ENCODE results near the gene DNPEP. TPM values are rescaled to one million over a fixed set of nuclear protein-coding genes. Genes with fewer than 3 reads are reported as not detected.

Gene DNPEP
- total RNA-seq, 1 donor from 2014 or later: 19.8 TPM

DNA sequence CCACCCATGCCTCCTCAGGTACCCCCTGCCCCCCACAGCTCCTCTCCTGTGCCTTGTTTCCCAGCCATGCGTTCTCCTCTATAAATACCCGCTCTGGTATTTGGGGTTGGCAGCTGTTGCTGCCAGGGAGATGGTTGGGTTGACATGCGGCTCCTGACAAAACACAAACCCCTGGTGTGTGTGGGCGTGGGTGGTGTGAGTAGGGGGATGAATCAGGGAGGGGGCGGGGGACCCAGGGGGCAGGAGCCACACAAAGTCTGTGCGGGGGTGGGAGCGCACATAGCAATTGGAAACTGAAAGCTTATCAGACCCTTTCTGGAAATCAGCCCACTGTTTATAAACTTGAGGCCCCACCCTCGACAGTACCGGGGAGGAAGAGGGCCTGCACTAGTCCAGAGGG, 29.7 kb upstream of the DNPEP start:
- TF ChIP-seq, protein P1, sequence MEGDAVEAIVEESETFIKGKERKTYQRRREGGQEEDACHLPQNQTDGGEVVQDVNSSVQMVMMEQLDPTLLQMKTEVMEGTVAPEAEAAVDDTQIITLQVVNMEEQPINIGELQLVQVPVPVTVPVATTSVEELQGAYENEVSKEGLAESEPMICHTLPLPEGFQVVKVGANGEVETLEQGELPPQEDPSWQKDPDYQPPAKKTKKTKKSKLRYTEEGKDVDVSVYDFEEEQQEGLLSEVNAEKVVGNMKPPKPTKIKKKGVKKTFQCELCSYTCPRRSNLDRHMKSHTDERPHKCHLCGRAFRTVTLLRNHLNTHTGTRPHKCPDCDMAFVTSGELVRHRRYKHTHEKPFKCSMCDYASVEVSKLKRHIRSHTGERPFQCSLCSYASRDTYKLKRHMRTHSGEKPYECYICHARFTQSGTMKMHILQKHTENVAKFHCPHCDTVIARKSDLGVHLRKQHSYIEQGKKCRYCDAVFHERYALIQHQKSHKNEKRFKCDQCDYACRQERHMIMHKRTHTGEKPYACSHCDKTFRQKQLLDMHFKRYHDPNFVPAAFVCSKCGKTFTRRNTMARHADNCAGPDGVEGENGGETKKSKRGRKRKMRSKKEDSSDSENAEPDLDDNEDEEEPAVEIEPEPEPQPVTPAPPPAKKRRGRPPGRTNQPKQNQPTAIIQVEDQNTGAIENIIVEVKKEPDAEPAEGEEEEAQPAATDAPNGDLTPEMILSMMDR (IDR thresholded peaks at IDR 0.05; ENCODE audit: partially characterized antibody, unreplicated experiment): no peak
- H3K27ac Mint-ChIP-seq (ENCODE audit: unreplicated experiment): no peak overlapping the region
- no peak for DNase-seq
- H3K27me3 Mint-ChIP-seq (ENCODE audit: unreplicated experiment): peaks cover 3% of the 10 kb centered on the region
- H3K4me3 Mint-ChIP-seq (ENCODE audit: unreplicated experiment): no peak overlapping the region
- H3K36me3 Mint-ChIP-seq (ENCODE audit: unreplicated experiment): peaks cover 3% of the 10 kb centered on the region
- H3K9me3 Mint-ChIP-seq (ENCODE audit: unreplicated experiment): peaks cover 5% of the 10 kb centered on the region
- H3K4me1 Mint-ChIP-seq (ENCODE audit: low read depth, unreplicated experiment): no peaks in the 10 kb centered on the region

DNA sequence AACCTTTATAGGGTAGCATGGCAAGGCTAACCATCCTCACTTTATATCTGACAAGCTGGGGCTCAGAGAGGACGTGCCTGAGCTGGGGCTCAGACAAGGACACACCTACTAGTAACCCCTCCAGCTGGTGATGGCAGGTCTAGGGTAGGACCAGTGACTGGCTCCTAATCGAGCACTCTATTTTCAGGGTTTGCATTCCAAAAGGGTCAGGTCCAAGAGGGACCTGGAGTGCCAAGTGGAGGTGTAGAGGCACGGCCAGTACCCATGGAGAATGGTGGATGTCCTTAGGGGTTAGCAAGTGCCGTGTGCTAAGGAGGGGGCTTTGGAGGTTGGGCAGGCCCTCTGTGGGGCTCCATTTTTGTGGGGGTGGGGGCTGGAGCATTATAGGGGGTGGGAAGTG, 29.2 kb upstream of the DNPEP start:
- DNase-seq: no peak
- TF ChIP-seq, protein P1 (IDR thresholded peaks at IDR 0.05; ENCODE audit: partially characterized antibody, unreplicated experiment): no peak

DNA sequence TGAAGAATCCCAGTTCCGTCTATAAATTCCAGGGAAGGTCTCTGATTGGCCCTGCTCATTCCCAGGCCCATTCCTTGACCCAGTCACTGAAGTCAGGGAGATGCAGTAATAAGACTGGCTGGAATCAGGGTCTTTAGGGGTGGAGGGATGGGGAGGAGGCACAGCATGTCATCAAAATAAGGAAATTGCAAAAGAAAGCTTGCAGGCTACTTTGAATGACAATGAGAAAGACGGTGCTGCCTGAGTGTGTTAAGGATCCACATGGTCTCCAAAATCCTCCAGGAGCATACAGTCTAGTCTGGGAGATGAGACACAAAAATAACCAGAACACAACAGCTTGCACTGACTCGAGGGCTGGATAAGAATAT, 28.5 kb upstream of the DNPEP start:
- peaks cover 3% of the 10 kb centered on the region for H3K27me3 Mint-ChIP-seq (ENCODE audit: unreplicated experiment)
- no peak for DNase-seq
- H3K4me3 Mint-ChIP-seq (ENCODE audit: unreplicated experiment): no peak overlapping the region
- no peak overlapping the region for H3K27ac Mint-ChIP-seq (ENCODE audit: unreplicated experiment)
- TF ChIP-seq, protein P1 (IDR thresholded peaks at IDR 0.05; ENCODE audit: partially characterized antibody, unreplicated experiment): no peak
- peaks cover 2% of the 10 kb centered on the region for H3K9me3 Mint-ChIP-seq (ENCODE audit: unreplicated experiment)
- H3K4me1 Mint-ChIP-seq (ENCODE audit: low read depth, unreplicated experiment): no peaks in the 10 kb centered on the region
- peaks cover 3% of the 10 kb centered on the region for H3K36me3 Mint-ChIP-seq (ENCODE audit: unreplicated experiment)

More for the DNA sequence above, 29.2 kb upstream of the DNPEP start:
- H3K4me1 Mint-ChIP-seq (ENCODE audit: low read depth, unreplicated experiment): no peaks in the 10 kb centered on the region
- no peak overlapping the region for H3K4me3 Mint-ChIP-seq (ENCODE audit: unreplicated experiment)
- peaks cover 3% of the 10 kb centered on the region for H3K9me3 Mint-ChIP-seq (ENCODE audit: unreplicated experiment)
- peaks cover 3% of the 10 kb centered on the region for H3K36me3 Mint-ChIP-seq (ENCODE audit: unreplicated experiment)
- H3K27me3 Mint-ChIP-seq (ENCODE audit: unreplicated experiment): peaks cover 3% of the 10 kb centered on the region
- H3K27ac Mint-ChIP-seq (ENCODE audit: unreplicated experiment): no peak overlapping the region

DNA sequence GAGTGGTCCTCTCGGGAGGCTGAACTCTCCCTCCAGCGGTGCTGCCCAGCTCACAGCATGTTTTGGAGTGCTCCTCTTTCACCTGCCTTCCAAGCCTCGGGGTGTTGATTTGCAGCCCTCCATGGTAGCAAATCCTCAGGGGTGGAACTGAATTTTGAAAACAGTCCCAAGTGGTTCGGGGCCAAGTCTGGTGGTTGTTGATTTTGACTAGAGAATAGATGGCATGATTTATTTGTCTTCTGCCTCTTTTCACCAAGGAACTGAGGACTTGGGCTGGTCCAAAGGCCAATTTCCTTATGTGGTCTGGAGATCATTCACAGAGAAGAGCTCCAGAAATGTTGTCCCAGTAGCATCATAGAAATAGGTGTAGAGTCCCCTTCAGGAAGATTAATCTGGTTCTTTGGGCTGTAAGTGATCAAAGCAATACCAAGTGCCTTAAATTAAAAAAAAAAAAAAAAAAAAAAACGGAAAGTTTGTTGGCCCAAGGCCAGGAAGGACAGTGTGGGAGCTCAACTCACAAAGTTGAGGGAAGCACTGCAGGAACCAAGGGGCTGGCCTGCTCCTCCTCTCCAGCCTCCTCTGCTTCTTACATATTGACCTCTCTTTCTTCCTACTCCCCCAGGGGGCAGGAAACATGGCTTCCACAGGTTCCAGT, 28.0 kb upstream of the DNPEP start:
- H3K4me1 Mint-ChIP-seq (ENCODE audit: low read depth, unreplicated experiment): no peaks in the 10 kb centered on the region
- DNase-seq: no peak
- H3K9me3 Mint-ChIP-seq (ENCODE audit: unreplicated experiment): peaks cover 2% of the 10 kb centered on the region
- no peak overlapping the region for H3K27ac Mint-ChIP-seq (ENCODE audit: unreplicated experiment)
- no peak overlapping the region for H3K4me3 Mint-ChIP-seq (ENCODE audit: unreplicated experiment)
- H3K27me3 Mint-ChIP-seq (ENCODE audit: unreplicated experiment): peaks cover 3% of the 10 kb centered on the region
- TF ChIP-seq, protein P1 (IDR thresholded peaks at IDR 0.05; ENCODE audit: partially characterized antibody, unreplicated experiment): no peak
- H3K36me3 Mint-ChIP-seq (ENCODE audit: unreplicated experiment): peaks cover 3% of the 10 kb centered on the region

DNA sequence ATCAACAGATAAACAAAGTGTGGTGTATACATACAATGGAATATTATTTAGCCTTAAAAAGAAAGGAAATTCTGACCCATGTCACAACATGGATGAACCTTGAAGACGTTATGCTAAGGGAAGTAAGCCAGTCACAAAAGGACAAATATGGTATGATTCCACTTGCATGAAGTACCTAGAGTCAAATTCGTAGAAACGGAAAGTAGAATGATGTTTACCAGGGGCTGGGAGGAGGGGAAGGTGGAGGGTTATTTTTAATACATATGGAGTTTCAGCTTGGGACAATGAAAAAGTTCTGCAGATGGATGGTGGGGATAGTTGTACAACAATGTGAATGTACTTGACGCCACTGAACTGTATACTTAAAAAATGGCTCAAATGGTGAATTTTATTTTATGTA, 27.1 kb upstream of the DNPEP start:
- Mint-ChIP-seq H3K36me3 (ENCODE audit: unreplicated experiment) (peaks cover 3% of the 10 kb centered on the region), H3K9me3 (ENCODE audit: unreplicated experiment) (peaks cover 3% of the 10 kb centered on the region)

More for the DNA sequence above, 27.1 kb upstream of the DNPEP start:
- Mint-ChIP-seq H3K27ac (ENCODE audit: unreplicated experiment) (no peak overlapping the region), H3K27me3 (ENCODE audit: unreplicated experiment) (peaks cover 2% of the 10 kb centered on the region), H3K4me3 (ENCODE audit: unreplicated experiment) (no peak overlapping the region), H3K4me1 (ENCODE audit: low read depth, unreplicated experiment) (no peaks in the 10 kb centered on the region)
- TF ChIP-seq, protein P1 (IDR thresholded peaks at IDR 0.05; ENCODE audit: partially characterized antibody, unreplicated experiment): no peak
- DNase-seq: no peak

Data from glutamatergic neuron (in vitro differentiated cells).